AG08396 (cell line): Measurements from ENCODE around the gene UCHL3.

Experiments
- DNase-seq: peaks from one replicate; pipeline ENCODE4 v3.0.0; 2012; ENCODE audit warnings: low spot score, mixed read lengths

UCHL3 gene

GRCh38 chr13:75621147-75621546 is 71.6 kb downstream of the UCHL3 start:
- peak; percentile 35 for DNase-seq

- DNase-seq = no peak
Measured at GRCh38 chr13:75628801-75629200, 79.2 kb downstream of the UCHL3 start.

GRCh38 chr13:75633285-75633684 is 83.7 kb downstream of the UCHL3 start:
- peak; percentile 58 for DNase-seq

- no peak for DNase-seq
Measured at GRCh38 chr13:75635101-75635827, 85.7 kb downstream of the UCHL3 start.

- peak; percentile 90 for DNase-seq
Measured at GRCh38 chr13:75635828-75636435, 86.3 kb downstream of the UCHL3 start, which contains the start of gene LMO7. TSS of gene LMO7 (plus strand) at chr13:75636330. CDS start at chr13:75636658, 328 bp downstream.

GRCh38 chr13:75636436-75637180 is 87.0 kb downstream of the UCHL3 start:
- peak; percentile 65 for DNase-seq

- peak; percentile 27 for DNase-seq
Measured at GRCh38 chr13:75637181-75637750, 87.7 kb downstream of the UCHL3 start.

- no peak for DNase-seq
Measured at GRCh38 chr13:75639454-75639853, 89.9 kb downstream of the UCHL3 start.

GRCh38 chr13:75641026-75641425 is 91.4 kb downstream of the UCHL3 start:
- DNase-seq = no peak

GRCh38 chr13:75643182-75643581 is 93.6 kb downstream of the UCHL3 start:
- DNase-seq = no peak

GRCh38 chr13:75643693-75644092 is 94.1 kb downstream of the UCHL3 start:
- no peak for DNase-seq

- DNase-seq = no peak
Measured at GRCh38 chr13:75645141-75645540, 95.5 kb downstream of the UCHL3 start.

- DNase-seq = no peak
Measured at GRCh38 chr13:75647126-75647784, 97.7 kb downstream of the UCHL3 start.

GRCh38 chr13:75648446-75648845 is 98.9 kb downstream of the UCHL3 start:
- DNase-seq = no peak

- no peak for DNase-seq
Measured at GRCh38 chr13:75651013-75651412, 101.4 kb downstream of the UCHL3 start.

- no peak for DNase-seq
Measured at GRCh38 chr13:75652726-75653125, 103.1 kb downstream of the UCHL3 start.
